Omental fat pad (tissue), 4 donors: Measurements from ENCODE around the gene PLXNA2. TPM values are rescaled to one million over a fixed set of nuclear protein-coding genes. Genes with fewer than 3 reads are reported as not detected.

Source experiments
- ATAC-seq: fragments of 150-250 bp; one replicate; pipeline ENCODE4 v1.9.1; 2016; ENCODE audit warnings: mild to moderate bottlenecking, moderate library complexity; ENCODE audit not compliant: low FRiP score
- DNase-seq: peaks from one replicate; pipeline ENCODE4 v3.0.0-alpha.2; 2019; ENCODE audit warnings: low spot score
- total RNA-seq, 4 donors: library from RNA; depleted of rRNA; stranded (reverse); fragments of >200 nt; gene quantifications; one replicate each; pipeline ENCODE4 v1.1.0, GENCODE V29; 2016
- TF ChIP-seq, protein P1 (sequence below), 3 donors: fragments of 450-650 bp; IDR thresholded peaks; one replicate each; pipeline ENCODE4 v1.5.1; 2016 to 2017; ENCODE audit warnings: antibody characterized with exemption in 3 of 3, mild to moderate bottlenecking in 3 of 3, moderate library complexity in 2 of 3

Gene PLXNA2
- total RNA-seq, 4 donors from 2014 or later: 21.7 to 67.9 (median 36.8) TPM

DNA sequence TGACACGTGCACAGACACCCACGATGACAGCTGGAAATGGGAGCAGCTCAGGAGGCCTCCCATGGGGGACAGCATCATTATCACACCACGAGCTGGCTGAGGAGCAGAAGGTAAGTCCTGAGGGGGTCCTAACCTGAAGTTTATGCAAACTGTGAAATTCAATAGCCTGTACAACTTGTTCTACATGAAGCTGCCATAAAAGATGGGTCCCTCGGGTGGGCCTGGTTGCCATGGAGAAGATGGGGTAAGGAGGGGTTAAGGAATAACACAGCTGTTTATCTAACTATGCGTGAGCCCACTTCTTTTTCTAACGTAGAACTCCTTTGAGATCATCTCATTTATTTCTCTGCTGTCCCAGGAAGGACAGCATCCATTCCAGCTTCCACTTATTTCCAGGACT lies 169.8 kb downstream of the PLXNA2 start:
- DNase-seq: no peak
- TF ChIP-seq, protein P1, sequence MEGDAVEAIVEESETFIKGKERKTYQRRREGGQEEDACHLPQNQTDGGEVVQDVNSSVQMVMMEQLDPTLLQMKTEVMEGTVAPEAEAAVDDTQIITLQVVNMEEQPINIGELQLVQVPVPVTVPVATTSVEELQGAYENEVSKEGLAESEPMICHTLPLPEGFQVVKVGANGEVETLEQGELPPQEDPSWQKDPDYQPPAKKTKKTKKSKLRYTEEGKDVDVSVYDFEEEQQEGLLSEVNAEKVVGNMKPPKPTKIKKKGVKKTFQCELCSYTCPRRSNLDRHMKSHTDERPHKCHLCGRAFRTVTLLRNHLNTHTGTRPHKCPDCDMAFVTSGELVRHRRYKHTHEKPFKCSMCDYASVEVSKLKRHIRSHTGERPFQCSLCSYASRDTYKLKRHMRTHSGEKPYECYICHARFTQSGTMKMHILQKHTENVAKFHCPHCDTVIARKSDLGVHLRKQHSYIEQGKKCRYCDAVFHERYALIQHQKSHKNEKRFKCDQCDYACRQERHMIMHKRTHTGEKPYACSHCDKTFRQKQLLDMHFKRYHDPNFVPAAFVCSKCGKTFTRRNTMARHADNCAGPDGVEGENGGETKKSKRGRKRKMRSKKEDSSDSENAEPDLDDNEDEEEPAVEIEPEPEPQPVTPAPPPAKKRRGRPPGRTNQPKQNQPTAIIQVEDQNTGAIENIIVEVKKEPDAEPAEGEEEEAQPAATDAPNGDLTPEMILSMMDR (IDR thresholded peaks at IDR 0.05): no peak
- no peak for ATAC-seq

DNA sequence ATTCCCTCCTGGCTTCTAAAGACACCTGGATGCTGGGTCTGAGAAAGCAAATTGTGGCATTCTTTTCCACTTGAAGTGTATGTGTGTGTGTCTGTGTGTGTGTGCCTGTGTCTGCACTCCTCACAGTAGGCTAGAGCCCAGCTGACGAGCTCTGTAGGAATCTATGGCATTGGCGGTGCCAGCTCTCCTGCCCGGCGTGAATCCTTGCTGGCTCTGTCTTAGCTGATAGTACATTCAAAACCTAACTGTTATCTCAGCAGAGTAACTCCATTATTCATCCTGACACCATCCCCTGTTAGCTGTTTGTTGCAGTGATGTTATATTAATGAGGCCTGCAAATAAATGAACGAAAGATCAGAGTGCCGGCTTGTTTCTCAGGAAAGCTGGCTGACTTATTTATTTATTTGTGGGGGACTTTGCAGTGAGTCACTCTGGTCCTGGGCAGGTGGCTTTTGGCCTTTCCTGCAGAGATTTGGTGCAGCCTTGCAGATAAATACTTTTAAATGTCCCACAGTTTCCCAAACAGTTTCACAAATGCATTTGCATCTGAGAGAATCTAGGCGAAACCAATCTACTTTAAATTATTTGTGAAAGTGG lies 172.7 kb downstream of the PLXNA2 start:
- TF ChIP-seq, protein P1 (IDR thresholded peaks at IDR 0.05): no peak
- DNase-seq (no peak), ATAC-seq (peak; percentile 80)

DNA sequence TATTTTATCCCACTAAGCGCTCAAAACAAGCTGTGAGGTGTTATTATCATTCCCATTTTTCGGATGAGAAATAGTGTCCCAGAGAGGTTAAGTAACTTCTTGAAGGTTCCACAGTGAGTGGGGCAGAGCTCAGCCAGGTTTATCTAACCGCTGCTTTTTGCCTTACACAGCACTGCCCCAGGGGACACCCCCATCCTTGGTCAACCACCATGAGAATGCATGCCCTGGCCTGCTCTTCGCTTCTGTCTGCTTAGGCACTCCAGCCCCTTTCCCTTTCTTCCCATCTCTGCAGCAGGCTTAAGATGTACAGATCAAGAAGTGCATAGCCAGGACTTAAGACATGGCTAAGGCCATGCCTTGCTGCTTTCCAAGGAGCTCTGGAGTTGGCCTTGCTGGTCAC lies 174.3 kb downstream of the PLXNA2 start:
- DNase-seq (no peak), ATAC-seq (no peak)
- TF ChIP-seq, protein P1 (IDR thresholded peaks at IDR 0.05): no peak

DNA sequence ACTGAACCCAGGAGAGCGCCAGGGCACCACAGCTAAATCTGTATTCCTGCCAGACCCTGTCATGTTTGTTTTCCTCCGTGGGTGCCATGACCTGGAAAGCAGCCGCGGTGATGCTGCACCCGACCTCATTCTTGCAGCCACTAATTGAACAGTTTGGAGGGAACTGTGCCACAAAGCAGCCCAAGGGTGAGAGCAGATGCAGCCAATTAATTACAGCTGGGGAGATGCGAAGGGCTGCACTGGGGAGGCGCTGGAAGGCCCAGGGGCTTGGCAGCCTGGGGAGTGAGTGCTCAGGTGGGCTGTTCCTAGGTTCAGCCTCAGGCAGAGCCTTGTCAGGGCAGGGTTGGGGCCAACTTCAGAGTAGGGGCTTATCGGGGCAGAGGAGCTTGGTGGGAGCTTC lies 174.9 kb downstream of the PLXNA2 start:
- TF ChIP-seq, protein P1 (IDR thresholded peaks at IDR 0.05): no peak
- no peak for ATAC-seq
- DNase-seq: no peak

DNA sequence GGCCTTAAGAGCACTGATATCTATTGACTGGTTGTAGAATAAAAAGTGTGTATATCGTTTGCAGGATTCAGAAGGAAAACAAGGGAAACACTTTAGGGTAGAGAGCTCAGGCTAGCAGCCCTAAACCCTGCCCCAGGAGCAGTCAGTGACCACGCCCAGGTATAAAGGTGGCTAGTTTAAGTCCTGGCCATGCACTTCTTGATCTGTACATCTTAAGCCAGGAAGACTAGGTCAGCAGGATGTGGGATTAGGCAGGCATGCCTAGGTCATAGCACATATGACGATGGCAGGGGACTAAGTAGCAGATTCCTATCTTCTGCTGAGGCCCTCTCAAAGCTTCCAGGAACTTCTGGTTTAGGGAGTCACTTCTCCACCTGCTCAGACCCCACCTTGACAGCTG lies 175.3 kb downstream of the PLXNA2 start:
- ATAC-seq: no peak
- TF ChIP-seq, protein P1 (IDR thresholded peaks at IDR 0.05): no peak
- no peak for DNase-seq

DNA sequence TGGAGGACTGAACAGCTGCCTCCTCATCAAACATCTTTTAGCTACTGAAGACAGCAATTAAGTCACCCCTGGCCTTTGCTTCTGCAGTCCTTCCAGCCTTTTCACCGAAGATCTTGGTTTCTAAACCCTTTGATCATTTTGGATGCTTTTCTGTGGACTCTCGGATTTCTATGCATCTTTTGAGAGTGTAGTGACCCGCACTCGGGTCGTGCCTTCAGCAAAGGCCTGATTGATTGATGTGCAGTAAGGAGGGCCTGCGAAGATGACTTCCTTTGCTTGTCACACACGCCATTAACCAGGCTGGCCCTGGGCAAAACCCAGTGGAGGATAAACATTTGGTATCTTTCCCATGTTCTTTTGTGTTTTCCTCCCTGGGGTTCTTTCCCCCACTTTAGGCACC lies 175.8 kb downstream of the PLXNA2 start:
- DNase-seq (no peak), ATAC-seq (no peak)

DNA sequence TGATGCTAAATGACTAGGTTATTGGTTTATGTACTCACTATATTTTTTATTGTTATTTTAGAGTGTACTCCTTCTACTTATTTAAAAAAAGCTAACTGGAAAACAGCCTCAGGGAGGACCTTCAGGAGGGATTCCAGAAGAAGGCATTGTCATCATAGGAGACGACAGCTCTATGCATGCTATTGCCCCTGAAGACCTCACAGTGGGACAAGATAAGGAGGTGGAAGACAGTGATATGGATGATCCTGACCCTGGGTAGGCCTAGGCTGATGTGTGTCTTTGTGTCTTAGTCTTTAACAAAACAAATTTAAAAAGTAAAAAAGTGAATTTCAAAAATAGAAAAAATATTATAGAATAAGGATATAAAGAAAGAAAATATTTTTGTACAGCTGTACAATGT lies 177.6 kb downstream of the PLXNA2 start:
- ATAC-seq (no peak), DNase-seq (no peak)
- TF ChIP-seq, protein P1 (IDR thresholded peaks at IDR 0.05): no peak

More for the DNA sequence above, 175.8 kb downstream of the PLXNA2 start:
- TF ChIP-seq, protein P1 (IDR thresholded peaks at IDR 0.05): no peak
